AG04450 (cell line): Measurements from ENCODE around the gene OSBPL5. TPM values are rescaled to one million over a fixed set of nuclear protein-coding genes. Genes with fewer than 3 reads are reported as not detected.

Source experiments
- CTCF ChIA-PET: fragments of 300-600, 350-600 bp; formaldehyde crosslinking; extraction: SDS; loops from one replicate; lab custom pipeline; 2022; ENCODE audit warnings: antibody characterized with exemption, inconsistent platforms; lab: Charles Lee
- POLR2A ChIA-PET: fragments of 350-600 bp; formaldehyde crosslinking; extraction: SDS; loops from one replicate; lab custom pipeline; 2021; ENCODE audit warnings: antibody characterized with exemption, inconsistent platforms; lab: Yijun Ruan, JAX
- DNase-seq: peaks from one replicate; pipeline ENCODE4 v3.0.0-alpha.2; 2011; ENCODE audit warnings: low read depth, low spot score
- H3K27ac ChIP-seq: one replicate; pipeline ENCODE4 v1.5.1; 2012; ENCODE audit warnings: low read depth, low read length, control low read depth
- H3K27me3 ChIP-seq: one replicate; pipeline ENCODE4 v1.6.0; 2012; ENCODE audit warnings: low read length; ENCODE audit not compliant: control insufficient read depth, insufficient read depth
- H3K4me3 ChIP-seq: 2 replicates; pipeline ENCODE4 v1.5.1; 2011; ENCODE audit warnings: mild to moderate bottlenecking, low read depth, low read length, control low read depth
- H3K9me3 ChIP-seq: 2 replicates; pipeline ENCODE4 v1.5.1; 2012; ENCODE audit warnings: low read length; ENCODE audit not compliant: control insufficient read depth, insufficient read depth
- CTCF ChIP-seq: IDR thresholded peaks from 2 replicates; pipeline ENCODE4 v1.5.1; 2011; ENCODE audit warnings: low read depth, low read length, control low read depth, inconsistent platforms
- polyA plus RNA-seq: library from polyadenylated mRNA; depleted of rRNA; stranded (reverse); fragments of >200 nt; gene quantifications from 2 replicates; pipeline ENCODE4 v1.2.3, GENCODE V29; 2011

The OSBPL5 gene
- polyA plus RNA-seq, 1 experiment = 7.4 TPM

- ChIA-PET POLR2A (no interaction called here), CTCF (interaction anchor here (2.0 to 3.3 kb wide), 2 partner anchors 15 to 39 kb away, joined by 7 to 28 read pairs; no protein-coding TSS in a partner anchor)
- Histone ChIP-seq H3K4me3 (no peak overlapping the region), H3K27me3 (no peaks in the 10 kb centered on the region), H3K27ac (no peak overlapping the region), H3K9me3 (peaks cover 7% of the 10 kb centered on the region; the same call in 1 of the 2 replicates)
- no peak for DNase-seq
- no peak for TF ChIP-seq CTCF
These were observed 112.5 kb downstream of the OSBPL5 start for GRCh38 chr11:3052567-3052966.

DNA sequence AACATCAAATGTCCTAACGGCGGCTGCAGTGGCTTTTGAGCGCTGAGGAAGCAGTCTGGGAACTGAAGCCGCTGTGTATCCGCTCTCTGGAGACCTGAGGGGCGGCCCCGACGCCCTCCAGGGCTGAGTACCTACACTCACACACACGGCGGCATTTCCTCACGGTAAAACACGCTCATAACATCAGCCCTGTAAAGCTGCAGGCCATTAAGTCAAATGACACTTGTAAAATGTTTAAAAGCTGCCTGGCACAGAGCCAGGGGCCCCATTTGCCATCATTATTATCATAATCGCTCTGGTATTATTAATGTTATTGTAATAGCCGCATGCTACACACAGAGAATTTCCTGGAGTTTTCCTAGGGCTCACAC, 113.0 kb downstream of the OSBPL5 start:
- no peaks in the 10 kb centered on the region for H3K27me3 ChIP-seq
- ChIA-PET POLR2A (no interaction called here), CTCF (interaction anchor here (2.0 to 3.3 kb wide), 2 partner anchors 14 to 39 kb away, joined by 7 to 28 read pairs; no protein-coding TSS in a partner anchor)
- peaks cover 6% of the 10 kb centered on the region; the same call in 1 of the 2 replicates for H3K9me3 ChIP-seq
- no peak for DNase-seq
- no peak overlapping the region for H3K4me3 ChIP-seq
- TF ChIP-seq CTCF = no peak
- H3K27ac ChIP-seq = peak overlapping the region; percentile 52

DNA sequence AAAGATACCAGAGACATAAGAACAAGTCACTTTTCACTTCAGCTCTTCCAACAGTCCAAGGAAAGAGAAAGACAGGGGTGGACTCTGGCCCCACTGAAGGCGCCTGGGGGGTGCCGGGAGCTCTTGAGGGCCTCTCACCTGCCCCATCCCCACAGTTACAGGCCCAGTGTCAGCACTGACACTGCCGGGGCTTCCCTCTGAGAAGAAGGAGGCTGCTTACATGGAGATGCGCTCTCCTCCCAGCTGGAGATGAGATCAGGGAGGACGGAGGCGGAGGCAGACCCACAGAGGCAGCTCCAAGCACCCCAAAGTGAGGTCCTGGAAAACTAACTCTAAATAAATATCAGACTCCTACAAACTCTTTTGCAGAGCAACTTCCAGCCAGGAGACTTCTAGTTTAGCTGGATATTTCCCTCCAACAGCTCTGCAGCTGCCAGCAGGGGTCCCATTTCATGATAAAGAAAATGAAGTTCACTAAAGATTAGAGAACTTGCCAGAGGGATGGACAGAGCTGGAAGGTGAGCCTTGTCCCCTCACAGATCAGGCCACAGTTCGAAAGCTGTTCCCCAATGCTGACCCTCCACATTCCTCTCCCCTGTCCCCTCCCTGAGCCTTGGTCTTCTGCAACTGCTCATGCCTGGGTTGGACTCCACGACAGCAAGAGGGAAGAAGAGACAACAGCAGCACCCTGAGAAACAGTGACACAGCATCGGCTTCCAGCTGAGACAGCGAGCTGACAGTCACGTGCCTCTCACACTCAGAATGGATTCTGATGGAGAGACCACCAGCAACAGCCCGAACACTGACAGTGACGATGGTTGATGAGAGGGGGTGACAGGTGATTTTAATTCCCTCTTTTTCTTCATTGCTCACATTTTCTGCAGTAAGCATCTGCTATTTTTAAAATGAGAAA, 113.7 kb downstream of the OSBPL5 start:
- ChIA-PET POLR2A (no interaction called here), CTCF (interaction anchor here (2.0 to 3.3 kb wide), 2 partner anchors 14 to 40 kb away, joined by 7 to 28 read pairs; no protein-coding TSS in a partner anchor)
- DNase-seq = no peak
- TF ChIP-seq CTCF = peak; percentile 44
- no peaks in the 10 kb centered on the region for H3K27me3 ChIP-seq
- H3K9me3 ChIP-seq = no peaks in the 10 kb centered on the region
- no peak overlapping the region for H3K4me3 ChIP-seq
- H3K27ac ChIP-seq = peak overlapping the region; percentile 52

- Histone ChIP-seq H3K4me3 (no peak overlapping the region; the same call in 1 of the 2 replicates), H3K9me3 (no peaks in the 10 kb centered on the region), H3K27me3 (no peaks in the 10 kb centered on the region), H3K27ac (peak overlapping the region; percentile 96)
- DNase-seq = no peak
- CTCF ChIA-PET = interaction anchor here (1.2 to 3.3 kb wide), 4 partner anchors 13 to 59 kb away, joined by 3 to 28 read pairs (median 12); no protein-coding TSS in a partner anchor
- no peak for TF ChIP-seq CTCF
- POLR2A ChIA-PET = interaction anchor here (1.0 to 1.2 kb wide), 2 partner anchors 38 to 41 kb away, joined by 3 to 7 read pairs; no protein-coding TSS in a partner anchor
These were observed 114.5 kb downstream of the OSBPL5 start for GRCh38 chr11:3050386-3051195.
